ENCODE results near the gene PDCD1LG2.
"Not testable (repeated sequence)": the region's sequence is repeated elsewhere in the genome, so short reads cannot be mapped to it uniquely, and the experiment has no call there.

PDCD1LG2 gene

GRCh38 chr9:5468850-5469249 lies 41.5 kb upstream of the PDCD1LG2 start:
- Histone ChIP-seq H3K9me3 (ENCODE audit: control insufficient read depth, insufficient read depth, low read length) (no peaks in the 10 kb centered on the region), H3F3A (ENCODE audit: control insufficient read depth, insufficient read depth) (no peaks in the 10 kb centered on the region), H3K36me3 (ENCODE audit: control insufficient read depth, low read length) (no peaks in the 10 kb centered on the region), H3K27me3 (ENCODE audit: control insufficient read depth, low read length) (no peaks in the 10 kb centered on the region), H3K79me2 (ENCODE audit: control insufficient read depth, low read length) (no peaks in the 10 kb centered on the region), H3K4me2 (ENCODE audit: low read length) (no peak overlapping the region), H3K4me3 (ENCODE audit: low read length) (no peak overlapping the region), H4K20me1 (ENCODE audit: control insufficient read depth, insufficient read depth, low read depth, low read length) (no peaks in the 10 kb centered on the region), H3K4me1 (ENCODE audit: control insufficient read depth, low read length) (peaks cover 4% of the 10 kb centered on the region; the same call in 1 of the 2 replicates), H3K9me2 (replicated peaks; ENCODE audit: control insufficient read depth, low read length) (no peaks in the 10 kb centered on the region), H3K27ac (ENCODE audit: low read depth, low read length) (no peak overlapping the region)
- TF ChIP-seq CTCF (IDR thresholded peaks at IDR 0.05; ENCODE audit: low read depth, low read length, poor library complexity, severe bottlenecking) (no peak), EZH2phosphoT487 (IDR thresholded peaks at IDR 0.05; ENCODE audit: borderline replicate concordance, low read length) (no peak)

GRCh38 chr9:5470122-5470521 lies 40.2 kb upstream of the PDCD1LG2 start:
- Histone ChIP-seq H3K4me1 (ENCODE audit: control insufficient read depth, low read length) (peaks cover 2% of the 10 kb centered on the region; the same call in 1 of the 2 replicates), H3K9me2 (replicated peaks; ENCODE audit: control insufficient read depth, low read length) (no peaks in the 10 kb centered on the region), H4K20me1 (ENCODE audit: control insufficient read depth, insufficient read depth, low read depth, low read length) (no peaks in the 10 kb centered on the region), H3K36me3 (ENCODE audit: control insufficient read depth, low read length) (no peaks in the 10 kb centered on the region), H3K27ac (ENCODE audit: low read depth, low read length) (no peak overlapping the region), H3K4me3 (ENCODE audit: low read length) (no peak overlapping the region), H3F3A (ENCODE audit: control insufficient read depth, insufficient read depth) (no peaks in the 10 kb centered on the region), H3K4me2 (ENCODE audit: low read length) (no peak overlapping the region), H3K79me2 (ENCODE audit: control insufficient read depth, low read length) (no peaks in the 10 kb centered on the region), H3K9me3 (ENCODE audit: control insufficient read depth, insufficient read depth, low read length) (no peaks in the 10 kb centered on the region), H3K27me3 (ENCODE audit: control insufficient read depth, low read length) (no peaks in the 10 kb centered on the region)
- TF ChIP-seq CTCF (IDR thresholded peaks at IDR 0.05; ENCODE audit: low read depth, low read length, poor library complexity, severe bottlenecking), result no peak
- no peak for TF ChIP-seq EZH2phosphoT487 (IDR thresholded peaks at IDR 0.05; ENCODE audit: borderline replicate concordance, low read length)

GRCh38 chr9:5470816-5471215 lies 39.5 kb upstream of the PDCD1LG2 start:
- Histone ChIP-seq H4K20me1 (ENCODE audit: control insufficient read depth, insufficient read depth, low read depth, low read length) (no peaks in the 10 kb centered on the region), H3K79me2 (ENCODE audit: control insufficient read depth, low read length) (no peaks in the 10 kb centered on the region), H3K27me3 (ENCODE audit: control insufficient read depth, low read length) (no peaks in the 10 kb centered on the region), H3K27ac (ENCODE audit: low read depth, low read length) (no peak overlapping the region), H3K4me1 (ENCODE audit: control insufficient read depth, low read length) (no peaks in the 10 kb centered on the region), H3F3A (ENCODE audit: control insufficient read depth, insufficient read depth) (no peaks in the 10 kb centered on the region), H3K9me3 (ENCODE audit: control insufficient read depth, insufficient read depth, low read length) (no peaks in the 10 kb centered on the region), H3K4me3 (ENCODE audit: low read length) (no peak overlapping the region), H3K9me2 (replicated peaks; ENCODE audit: control insufficient read depth, low read length) (no peaks in the 10 kb centered on the region), H3K4me2 (ENCODE audit: low read length) (no peak overlapping the region), H3K36me3 (ENCODE audit: control insufficient read depth, low read length) (no peaks in the 10 kb centered on the region)
- TF ChIP-seq EZH2phosphoT487 (IDR thresholded peaks at IDR 0.05; ENCODE audit: borderline replicate concordance, low read length), result no peak
- TF ChIP-seq CTCF (IDR thresholded peaks at IDR 0.05; ENCODE audit: low read depth, low read length, poor library complexity, severe bottlenecking), result no peak

- not testable (repeated sequence) for H4K20me1 ChIP-seq (ENCODE audit: control insufficient read depth, insufficient read depth, low read depth, low read length); H3K79me2 ChIP-seq (ENCODE audit: control insufficient read depth, low read length); H3F3A ChIP-seq (ENCODE audit: control insufficient read depth, insufficient read depth); H3K9me3 ChIP-seq (ENCODE audit: control insufficient read depth, insufficient read depth, low read length); H3K27ac ChIP-seq (ENCODE audit: low read depth, low read length); H3K9me2 ChIP-seq (replicated peaks; ENCODE audit: control insufficient read depth, low read length); H3K4me2 ChIP-seq (ENCODE audit: low read length); H3K4me1 ChIP-seq (ENCODE audit: control insufficient read depth, low read length); H3K4me3 ChIP-seq (ENCODE audit: low read length); H3K36me3 ChIP-seq (ENCODE audit: control insufficient read depth, low read length); H3K27me3 ChIP-seq (ENCODE audit: control insufficient read depth, low read length)
Observed at GRCh38 chr9:5475611-5476010, 34.7 kb upstream of the PDCD1LG2 start.
